ENCODE measurements around the gene GNAS-AS1.

GNAS-AS1 gene

DNA sequence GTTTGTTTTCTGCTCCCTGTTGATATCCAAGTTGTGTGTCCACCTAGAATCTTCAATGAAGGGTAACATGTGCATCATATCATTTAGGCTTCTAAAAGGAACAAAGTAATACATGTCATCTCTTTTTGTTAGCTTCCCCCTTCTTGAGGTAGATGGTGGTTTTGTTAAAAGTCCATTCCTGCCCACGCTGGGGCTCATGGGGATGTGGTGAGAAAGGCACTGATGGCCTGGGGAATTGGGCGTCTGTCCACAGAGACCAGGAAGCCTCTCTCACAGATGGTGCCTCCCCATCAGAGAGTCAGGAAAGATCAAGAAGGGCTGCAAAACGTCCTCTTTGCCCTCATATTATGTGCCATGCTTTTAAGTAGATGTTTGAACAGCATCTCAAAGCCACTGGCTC, 34.3 kb upstream of the GNAS-AS1 start:
- no peak for DNase-seq

DNA sequence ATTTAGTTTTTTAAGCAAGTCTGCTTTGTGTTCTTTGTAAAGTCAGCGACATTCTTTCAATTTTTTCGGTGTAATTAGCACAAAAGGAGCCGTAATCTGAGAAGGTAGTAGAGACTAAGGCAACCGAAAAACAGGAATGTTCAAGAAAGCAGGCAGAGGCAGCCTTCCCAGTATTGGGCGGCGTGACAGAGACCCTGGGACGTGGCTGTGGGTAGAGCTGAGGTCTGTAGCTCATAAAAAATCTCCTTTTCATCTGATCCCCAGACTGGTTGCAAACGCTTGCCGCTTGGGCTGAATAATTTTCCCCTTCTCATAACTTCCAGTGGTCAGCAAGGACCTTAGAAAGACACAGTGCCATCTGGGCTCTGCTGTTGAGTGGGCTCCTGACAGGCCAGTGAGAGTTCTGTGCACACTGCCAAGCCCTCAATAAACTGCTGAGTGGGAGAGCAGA, 32.6 kb upstream of the GNAS-AS1 start:
- DNase-seq = no peak

DNA sequence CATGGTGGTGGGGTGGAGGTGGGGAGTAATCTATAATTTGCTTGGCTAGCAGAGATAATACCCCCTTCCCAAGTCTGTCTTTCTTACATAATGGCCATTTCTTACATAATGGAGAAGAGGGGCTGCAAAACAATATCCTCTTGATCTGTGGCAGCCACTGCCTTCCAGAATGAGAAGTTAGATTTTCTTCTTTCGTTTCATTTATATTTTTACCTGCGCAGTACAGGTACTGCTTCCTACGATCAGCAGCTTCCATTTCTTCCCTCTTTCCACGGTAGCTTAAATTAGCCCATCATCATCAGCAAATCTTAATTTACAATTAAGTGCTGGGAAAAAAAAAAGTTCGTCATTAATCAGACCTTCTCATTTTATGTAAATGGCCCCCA, 32.0 kb upstream of the GNAS-AS1 start:
- no peak for DNase-seq

DNA sequence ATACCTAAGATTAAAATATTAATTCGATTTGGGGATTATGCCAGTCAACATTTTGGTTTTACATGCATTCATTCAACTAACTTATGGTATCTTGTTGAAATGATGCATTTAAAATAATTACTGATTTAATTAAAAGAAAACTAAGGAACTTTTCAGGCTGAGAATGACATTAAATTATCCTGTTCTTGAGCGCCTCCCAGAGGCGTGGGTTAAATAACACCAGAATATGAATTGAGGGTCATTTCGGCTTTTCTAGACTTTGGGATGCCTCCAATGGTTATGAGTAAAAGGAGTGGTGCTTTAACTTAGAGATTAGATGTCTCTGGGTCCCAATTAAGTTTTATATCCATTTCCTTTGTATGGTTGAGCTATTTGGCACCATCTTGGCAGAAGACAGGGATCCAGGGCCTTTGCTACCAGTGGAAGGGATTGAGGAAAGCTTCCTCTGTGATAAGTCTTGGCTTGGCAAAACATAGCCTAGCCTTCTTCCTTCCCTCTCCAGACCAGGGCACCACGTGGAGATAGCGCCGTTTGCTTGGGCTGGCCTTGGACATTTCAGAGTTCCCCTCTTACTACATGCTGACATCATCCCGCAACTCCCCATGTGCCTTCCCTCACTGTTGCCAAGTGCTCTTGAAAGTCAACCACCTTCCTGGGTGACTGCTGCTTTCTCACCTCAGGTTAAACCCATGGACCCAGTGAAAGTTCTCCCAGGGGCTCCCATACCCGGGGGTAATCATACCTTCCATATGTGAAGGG, 30.5 kb upstream of the GNAS-AS1 start:
- DNase-seq = no peak

DNA sequence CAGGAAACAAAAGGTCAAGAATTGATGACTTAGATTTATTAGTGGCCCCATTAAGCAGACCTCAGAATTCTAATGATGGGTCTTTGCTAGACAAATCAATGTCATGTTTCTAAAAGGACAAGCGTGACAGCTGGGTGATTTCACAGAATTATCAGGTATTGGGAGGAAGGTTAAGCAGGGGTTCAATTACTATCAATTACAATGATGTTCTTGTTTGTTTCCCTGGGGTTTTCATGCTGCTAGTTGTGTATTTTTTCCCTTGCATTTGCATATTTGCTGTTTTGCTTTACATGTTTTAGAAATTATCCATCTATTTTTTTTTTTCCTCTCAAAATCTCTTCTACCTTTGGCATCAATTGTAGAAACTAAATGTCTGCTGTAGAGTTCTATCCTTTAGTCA, 29.7 kb upstream of the GNAS-AS1 start:
- no peak for DNase-seq

DNA sequence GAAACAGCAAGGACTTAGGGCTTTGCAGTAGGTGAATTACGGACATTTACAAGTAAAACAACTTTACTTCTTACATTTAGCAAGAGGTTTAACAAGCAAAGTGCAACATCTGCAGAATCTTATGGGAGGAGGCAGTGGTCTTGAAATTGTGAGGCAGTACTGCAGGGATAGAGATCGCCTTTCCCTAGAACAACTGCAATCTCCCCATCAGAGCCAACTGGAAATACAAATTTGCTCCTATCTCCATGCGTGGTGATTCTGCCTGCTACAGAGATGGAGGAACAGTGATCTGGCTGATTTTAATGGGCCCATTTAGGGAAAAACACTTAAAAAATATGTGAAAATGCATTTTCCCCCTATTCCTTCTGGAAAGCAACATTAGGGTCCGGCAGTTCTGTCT, 27.7 kb upstream of the GNAS-AS1 start:
- no peak for DNase-seq

DNA sequence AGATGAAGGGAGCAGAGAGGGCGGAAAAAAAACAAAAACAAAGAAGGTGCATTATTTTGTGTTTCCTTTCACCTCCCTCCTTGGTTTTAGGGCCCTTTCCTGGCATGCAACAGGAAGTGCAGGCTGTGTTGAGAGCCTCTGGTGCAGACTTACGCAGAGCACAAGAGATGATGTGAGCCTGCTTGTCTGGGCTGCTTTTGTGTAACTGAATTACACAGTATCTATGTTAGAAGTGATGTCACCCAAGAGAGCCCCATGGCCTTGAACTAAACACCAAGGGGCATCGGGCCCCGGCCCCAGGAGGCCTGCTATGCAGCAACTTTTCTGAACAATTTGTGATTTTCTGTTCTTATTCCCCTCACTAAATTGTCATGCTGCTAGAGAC, 27.3 kb upstream of the GNAS-AS1 start:
- DNase-seq = no peak

DNA sequence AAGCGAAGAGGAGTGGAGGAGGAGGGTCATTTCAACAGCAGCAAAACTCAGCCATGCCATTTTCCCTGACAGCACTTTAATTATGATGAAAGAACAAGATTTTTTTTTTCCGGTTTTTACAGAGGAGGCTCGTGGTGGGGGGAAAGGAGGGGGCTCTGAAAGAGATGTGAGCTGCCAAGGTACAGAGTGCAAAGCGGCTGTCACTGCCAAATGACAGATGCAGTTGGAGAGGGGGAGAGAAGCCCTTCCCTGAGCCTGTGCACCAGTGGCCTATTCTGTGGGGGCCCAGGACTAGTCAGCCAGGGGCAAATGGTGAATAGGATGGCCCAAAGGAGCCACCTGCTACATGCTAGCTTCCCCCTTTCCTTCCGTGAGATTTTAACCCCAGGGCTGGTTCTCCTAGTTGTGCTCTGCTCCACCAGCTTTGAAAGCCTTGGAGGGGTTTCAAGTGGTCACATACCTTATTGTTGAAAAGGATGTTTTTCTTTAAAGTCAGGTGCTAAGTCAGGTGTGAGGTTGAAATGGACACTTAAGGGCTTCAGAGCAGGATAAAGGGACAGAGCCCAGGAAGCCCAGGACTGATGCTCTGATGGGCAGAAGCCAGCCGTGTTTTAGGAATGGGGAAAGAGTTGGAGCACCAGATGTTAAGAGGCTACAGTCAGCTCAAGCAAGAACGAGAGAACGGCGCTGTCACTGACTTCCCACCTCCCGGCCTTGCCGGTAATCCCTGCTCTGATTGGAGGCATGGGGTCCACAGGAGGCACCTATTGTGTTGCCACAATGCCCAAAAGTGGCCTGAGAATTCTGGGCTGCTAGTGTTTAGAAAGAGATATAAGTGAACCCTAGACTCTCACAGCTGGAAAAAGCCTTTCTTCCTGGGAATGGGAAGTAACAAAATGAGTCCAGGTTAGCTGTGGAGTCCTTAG, 26.6 kb upstream of the GNAS-AS1 start:
- DNase-seq = peak in 1 of 3 experiments; percentile 68

DNA sequence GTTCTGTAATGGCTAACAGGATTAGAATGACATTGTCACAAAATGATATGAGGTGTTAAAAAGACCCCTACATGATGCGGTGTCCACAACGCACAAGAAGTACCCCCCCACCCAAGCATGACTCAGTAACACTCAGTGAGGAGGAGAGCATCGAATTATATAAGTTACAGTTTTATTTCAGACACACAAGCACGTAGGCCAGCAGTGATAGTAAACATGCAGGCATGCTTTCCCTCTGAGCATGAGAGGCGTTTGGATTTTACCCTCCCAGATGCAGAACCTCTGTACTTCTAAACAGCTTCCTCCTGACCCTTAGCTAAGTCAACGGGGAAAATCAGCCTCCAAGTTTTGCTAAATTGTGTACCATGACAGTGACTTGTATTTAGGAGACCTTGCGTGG, 25.7 kb upstream of the GNAS-AS1 start:
- DNase-seq = no peak

DNA sequence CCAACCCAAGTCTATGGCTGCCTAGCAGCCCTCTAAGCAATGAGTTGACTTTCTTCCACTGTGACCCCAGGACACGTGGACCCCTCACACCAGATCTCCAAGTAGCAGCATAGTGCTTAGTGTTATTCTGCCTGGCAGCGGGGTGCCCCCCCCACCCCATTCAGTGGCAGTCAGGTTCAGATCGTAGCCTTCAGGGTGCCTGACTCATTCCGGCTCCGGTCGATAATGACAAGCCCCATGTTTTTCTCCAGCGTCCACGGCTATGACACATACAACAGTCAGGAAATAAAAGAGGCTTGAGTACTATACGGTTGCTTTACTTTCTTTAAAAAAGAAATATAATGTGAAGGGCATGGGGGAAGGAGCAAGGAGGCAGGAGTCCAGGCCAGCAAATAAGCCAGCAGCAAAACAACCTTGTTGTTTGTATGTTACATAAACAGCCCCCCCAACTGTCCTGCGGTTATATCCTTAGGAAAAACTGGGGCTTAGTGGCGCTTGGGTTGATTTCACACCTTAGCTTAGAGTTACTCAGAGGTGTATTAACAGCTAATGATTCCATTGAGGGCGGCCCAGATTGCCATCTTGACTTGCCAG, 24.9 kb upstream of the GNAS-AS1 start:
- DNase-seq = no peak

DNA sequence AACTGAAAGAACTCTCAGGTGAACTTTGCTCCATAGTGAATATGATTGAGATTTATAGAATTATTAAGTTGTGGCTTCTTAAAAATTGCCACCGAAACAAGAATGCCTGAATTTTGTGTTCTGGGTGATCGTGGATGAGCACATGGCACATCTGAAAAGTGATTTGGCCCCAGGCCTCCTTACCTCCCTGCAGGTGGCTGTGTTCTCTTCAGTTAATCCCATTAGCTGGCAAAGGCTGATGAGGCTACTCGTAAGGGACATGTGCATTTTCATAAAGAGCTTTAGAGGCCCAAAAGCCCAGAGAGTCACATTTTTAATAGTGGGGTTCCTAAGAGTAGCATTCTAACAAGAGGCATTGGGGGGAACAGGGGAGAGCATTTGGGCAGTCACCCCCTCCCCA, 24.4 kb upstream of the GNAS-AS1 start:
- no peak for DNase-seq

DNA sequence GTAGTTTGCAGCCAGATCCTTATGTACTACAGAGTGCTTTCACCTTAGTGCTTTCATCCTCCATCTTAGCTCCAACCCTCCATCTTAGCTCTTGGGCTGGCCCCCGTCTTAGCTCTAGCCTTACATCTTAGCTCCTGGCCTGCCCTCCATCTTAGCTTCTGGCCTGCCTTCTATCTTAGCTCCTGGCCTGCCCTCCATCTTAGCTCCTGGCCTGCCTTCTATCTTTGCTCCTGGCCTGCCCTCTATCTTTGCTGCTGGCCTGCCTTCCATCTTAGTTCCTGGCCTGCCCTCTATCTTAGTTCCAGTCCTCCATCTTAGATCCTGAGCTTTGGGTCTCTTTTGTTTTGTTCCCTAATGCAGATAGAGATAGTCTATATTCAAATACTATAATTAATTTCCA, 23.8 kb upstream of the GNAS-AS1 start:
- DNase-seq = no peak

DNA sequence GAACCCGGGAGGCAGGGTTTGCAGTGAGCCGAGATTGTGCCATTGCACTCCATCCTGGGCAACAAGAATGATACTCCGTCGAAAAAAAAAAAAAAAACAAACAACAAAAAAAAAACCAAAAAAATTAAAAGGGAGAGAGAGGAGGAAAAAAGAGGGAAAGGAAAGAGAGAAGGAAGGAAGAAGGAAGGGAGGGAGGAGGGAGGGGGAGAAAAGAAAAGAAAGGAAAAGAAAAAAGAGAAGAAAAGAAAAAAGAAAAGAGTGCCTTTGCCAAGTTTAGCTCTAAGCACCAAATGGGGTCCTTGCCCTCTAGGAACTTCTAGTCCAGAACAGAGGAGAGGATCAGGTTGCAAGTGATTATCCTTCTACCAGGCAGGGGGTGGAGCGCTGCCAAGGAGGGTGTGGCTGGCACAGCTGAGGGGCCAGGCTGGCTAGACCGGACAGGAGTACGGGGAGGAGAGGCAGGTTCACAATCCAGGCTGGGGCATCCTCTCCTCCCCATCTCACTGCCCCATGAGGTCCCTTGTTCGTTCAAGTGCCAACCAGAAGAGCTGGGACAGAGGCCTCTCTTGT, 20.9 kb upstream of the GNAS-AS1 start:
- DNase-seq = no peak

DNA sequence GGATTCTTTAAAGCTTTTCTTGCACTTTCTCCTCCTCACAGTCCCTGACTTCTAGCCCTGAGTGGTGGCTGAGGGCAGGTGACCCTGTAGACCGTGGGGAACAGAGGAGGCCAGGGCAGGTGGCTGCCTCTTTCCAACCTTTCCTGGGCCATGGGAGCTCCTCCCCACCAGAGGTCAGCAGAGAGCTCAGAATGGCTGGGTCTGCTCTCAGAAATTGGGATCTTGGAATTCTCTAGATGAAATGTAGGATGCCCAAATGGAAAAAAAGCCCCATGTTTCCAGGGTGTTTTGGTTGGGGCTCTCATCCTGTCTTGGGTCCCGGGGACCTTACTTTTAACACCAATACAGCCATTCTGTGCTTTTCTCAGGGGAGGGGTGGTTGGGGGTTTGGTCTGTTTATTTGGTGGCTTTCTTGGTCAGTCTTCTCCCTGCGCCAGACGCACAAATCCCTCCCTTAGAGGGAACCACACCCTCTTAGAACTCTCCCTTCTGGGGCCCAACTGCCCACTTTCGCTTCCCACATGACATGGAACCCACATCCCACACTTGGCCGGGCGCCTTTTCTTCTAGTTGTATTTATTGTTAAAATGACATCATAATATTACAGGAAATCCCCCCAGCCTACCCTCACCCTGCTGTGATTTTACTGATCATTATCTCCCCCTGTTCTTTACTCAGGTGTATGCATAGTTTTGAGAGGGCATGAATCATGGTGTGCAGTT, 19.8 kb upstream of the GNAS-AS1 start:
- DNase-seq = peak; percentile 67 to 88 (median 75)

DNA sequence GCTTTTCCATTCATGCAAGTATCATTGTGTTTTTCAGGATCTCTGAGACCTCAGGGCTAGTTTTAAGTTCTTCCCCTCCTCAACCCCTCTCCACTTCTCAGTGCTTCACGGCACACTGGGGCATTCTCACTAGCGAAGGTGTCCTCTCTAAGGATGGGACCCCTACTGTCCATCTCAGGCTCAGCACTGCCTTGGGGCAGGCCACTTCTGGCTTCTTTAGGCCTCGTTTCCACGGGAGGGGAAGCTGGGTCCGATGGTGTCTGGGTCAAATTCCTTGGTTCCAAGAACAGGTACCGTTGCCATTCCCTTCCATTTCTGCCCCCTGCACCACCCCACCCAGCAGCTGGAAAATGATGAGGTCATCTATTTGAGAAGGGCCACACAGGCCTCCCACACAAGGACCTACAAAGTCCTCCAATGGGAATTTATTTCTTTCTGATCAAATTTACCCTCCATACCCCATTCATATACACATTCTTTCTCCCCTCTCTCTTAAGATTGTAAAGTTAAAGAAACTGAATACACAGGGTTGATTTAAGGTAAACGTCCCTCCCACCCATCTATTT, 19.0 kb upstream of the GNAS-AS1 start:
- DNase-seq = no peak

DNA sequence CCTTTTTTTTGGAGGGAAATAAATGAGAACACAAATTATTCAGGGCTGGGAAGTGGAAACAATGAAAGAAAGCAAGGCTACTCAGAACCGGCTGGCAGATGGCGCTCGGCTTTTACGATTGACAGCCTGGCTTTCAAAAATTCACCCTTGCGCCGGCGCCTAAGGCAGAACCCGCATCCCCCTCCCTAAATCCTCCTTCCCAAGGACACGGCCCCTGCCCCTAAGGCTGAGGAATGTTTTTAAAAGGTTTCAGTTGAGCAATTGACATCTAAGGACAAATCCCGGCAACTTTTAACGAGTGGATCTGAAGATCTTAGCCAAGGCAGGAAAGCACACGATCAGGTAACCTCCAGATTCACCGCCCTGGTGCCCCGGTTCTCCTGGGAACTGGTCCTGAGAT, 18.1 kb upstream of the GNAS-AS1 start:
- peak in 1 of 3 experiments; percentile 33 for DNase-seq

DNA sequence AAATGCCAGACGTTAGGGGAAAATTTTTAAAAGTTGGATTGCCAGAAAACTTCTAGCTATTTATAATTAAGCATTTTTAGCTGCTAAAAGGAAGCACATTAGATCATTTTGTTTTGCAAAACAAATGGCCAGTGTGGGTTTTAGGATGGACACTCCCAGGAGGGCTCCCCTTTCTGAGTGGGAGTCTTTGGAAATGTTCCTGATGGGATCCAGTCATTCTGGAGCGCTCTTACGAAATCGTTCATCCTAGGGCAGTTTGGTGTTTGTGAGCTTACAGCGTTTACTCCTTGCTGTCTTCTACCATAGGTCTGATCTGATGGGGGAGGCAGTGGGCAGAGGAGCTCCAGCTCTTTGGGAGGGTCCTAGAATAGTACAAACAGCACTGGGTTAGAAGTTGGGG, 16.5 kb upstream of the GNAS-AS1 start:
- DNase-seq = no peak

DNA sequence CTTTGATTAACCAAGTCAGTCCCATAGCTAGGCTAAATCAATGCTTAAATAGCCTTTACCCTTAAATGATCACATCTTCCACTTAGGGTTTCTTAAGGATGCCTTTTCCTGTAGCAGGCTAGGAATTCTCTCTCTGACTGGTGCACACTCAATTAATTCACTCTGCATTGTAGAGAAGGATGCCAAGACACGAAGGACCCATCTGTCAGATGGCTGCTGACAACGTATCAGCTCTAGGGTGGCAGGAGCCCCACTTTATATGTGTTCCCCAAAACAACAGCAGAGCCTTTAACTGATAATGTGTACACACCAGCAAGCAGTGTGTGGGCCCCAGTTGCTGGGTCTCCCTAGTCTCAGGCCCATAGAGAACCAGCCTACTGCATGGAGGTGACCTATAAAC, 15.1 kb upstream of the GNAS-AS1 start:
- DNase-seq = no peak

DNA sequence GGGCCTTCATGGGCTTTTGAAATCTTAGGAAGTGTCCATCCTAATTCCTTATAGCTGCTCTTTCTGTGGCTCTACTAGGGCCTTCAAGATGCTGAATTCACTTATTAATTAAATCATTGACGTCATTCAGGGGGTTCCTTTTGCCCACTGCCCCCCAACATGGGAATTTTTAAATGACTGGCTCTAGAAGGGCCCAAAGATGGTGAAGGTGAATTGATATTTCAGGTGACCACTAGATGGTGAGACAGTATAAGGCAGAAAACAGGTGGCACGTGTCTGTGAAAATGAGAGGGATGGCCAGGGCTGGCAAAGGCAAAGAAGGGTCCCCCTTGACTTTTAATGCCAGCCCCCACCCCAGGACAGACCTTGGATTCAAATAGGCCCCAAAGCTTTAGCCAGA, 13.6 kb upstream of the GNAS-AS1 start:
- DNase-seq = peak in 1 of 3 experiments; percentile 56

DNA sequence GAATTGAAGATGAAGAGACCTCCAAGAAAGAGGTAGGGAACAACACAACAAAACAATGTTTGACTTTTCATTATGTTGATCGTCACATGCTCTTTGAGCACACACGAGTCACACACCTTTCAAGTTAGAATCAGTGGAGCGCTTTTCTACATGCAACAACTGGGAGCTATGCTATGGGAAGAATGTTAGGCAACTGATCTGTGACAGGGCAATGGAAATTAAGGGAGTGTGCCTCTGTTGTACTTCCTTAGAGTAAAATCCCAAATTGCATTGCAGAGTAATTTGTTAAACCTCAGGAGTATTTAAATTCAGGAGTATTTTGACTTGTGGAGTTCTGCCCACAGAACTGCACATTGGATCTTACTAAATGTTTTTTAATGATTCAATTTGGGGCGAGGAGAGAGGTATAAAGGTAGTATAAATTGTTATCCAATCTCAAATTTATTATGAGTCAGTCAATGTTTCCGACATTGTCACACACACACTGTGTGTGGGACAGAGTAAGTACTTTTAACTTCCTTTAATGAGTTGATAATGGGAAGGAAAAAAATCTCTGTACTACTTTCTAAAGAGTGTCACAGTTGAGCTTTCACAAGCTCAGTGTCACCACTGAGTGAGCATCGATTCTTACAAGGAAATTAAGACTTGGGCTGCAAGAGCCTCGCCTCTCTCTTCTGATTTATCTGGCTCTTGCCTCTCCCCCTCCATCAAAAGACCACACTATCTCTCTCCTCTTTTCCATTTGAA, 12.5 kb upstream of the GNAS-AS1 start:
- no peak for DNase-seq

All from NCI-H1417 (cell line).